Measurements from ENCODE around the gene PNMA6E. TPM values are rescaled to one million over a fixed set of nuclear protein-coding genes. Genes with fewer than 3 reads are reported as not detected.
"Not testable (repeated sequence)": the region's sequence is repeated elsewhere in the genome, so short reads cannot be mapped to it uniquely, and the experiment has no call there.

Gene PNMA6E
- total and polyA plus RNA-seq, 2 experiments from 2014 or later = 0.06 TPM; not detected in 1

- H3K4me3 ChIP-seq = no peak overlapping the region
- H3K27ac ChIP-seq = no peak overlapping the region
- DNase-seq (ENCODE audit: low read depth in 1 of 2, low spot score in 1 of 2) = no peak
- no peaks in the 10 kb centered on the region for H3K9me3 ChIP-seq (ENCODE audit: low read depth)
- H3K4me1 ChIP-seq (ENCODE audit: low read depth) = no peaks in the 10 kb centered on the region
- no peak for TF ChIP-seq CTCF (IDR thresholded peaks at IDR 0.05; ENCODE audit: low read depth, low read length)
- H3K36me3 ChIP-seq = no peaks in the 10 kb centered on the region
- H3K27me3 ChIP-seq = no peaks in the 10 kb centered on the region
Observed at GRCh38 chrX:153397256-153397960, 3.7 kb downstream of the PNMA6E start.

- Histone ChIP-seq H3K9me3 (ENCODE audit: low read depth) (no peaks in the 10 kb centered on the region), H3K4me3 (no peak overlapping the region), H3K27me3 (no peaks in the 10 kb centered on the region), H3K27ac (no peak overlapping the region), H3K4me1 (ENCODE audit: low read depth) (no peaks in the 10 kb centered on the region), H3K36me3 (no peaks in the 10 kb centered on the region)
- no peak for TF ChIP-seq CTCF (IDR thresholded peaks at IDR 0.05; ENCODE audit: low read depth, low read length)
- DNase-seq (ENCODE audit: low read depth in 1 of 2, low spot score in 1 of 2) = no peak
Observed at GRCh38 chrX:153396320-153397195, 4.6 kb downstream of the PNMA6E start.

DNA sequence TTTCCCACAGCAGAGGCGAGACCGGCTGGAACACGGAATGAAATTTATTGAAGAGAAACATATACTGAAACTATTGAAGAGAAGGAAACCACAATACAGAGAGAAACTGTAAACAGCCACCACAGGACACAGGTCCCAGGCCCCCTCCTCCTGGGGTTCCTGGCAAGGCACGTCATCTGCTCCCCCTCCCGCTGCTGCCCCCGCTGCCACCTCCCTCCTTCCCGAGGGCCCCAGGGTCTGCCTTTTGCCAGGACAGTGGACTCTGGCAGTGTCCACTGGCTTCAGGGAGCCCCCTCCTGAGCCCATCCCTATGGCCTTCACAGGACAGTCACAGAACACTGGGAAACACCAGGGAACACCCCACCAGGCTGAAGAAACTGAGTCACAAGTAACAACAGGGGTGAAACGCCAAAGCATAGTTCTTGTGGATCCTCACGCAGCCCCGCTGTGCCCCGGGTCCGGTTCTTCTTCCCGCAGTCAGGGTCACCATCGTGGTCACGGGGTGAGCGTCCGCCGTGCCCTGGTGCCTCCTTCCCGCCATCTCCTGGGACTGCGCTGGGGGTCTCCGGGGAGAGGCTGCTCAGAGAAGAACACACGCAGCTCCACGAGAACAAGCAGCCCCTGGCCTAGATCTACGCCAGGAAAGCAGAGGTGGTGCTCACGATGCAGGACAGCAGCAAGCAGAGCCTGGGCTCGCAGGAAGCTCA, 5.4 kb downstream of the PNMA6E start:
- DNase-seq (ENCODE audit: low read depth in 1 of 2, low spot score in 1 of 2) = no peak
- Histone ChIP-seq H3K27me3 (no peaks in the 10 kb centered on the region), H3K4me3 (no peak overlapping the region), H3K36me3 (no peaks in the 10 kb centered on the region), H3K4me1 (ENCODE audit: low read depth) (no peaks in the 10 kb centered on the region), H3K27ac (no peak overlapping the region), H3K9me3 (ENCODE audit: low read depth) (no peaks in the 10 kb centered on the region)
- no peak for TF ChIP-seq CTCF (IDR thresholded peaks at IDR 0.05; ENCODE audit: low read depth, low read length)

GRCh38 chrX:153394612-153395011, 6.5 kb downstream of the PNMA6E start:
- Histone ChIP-seq H3K27ac (no peak overlapping the region), H3K27me3 (no peaks in the 10 kb centered on the region), H3K4me3 (no peak overlapping the region), H3K36me3 (no peaks in the 10 kb centered on the region), H3K4me1 (ENCODE audit: low read depth) (no peaks in the 10 kb centered on the region), H3K9me3 (ENCODE audit: low read depth) (no peaks in the 10 kb centered on the region)
- TF ChIP-seq CTCF (IDR thresholded peaks at IDR 0.05; ENCODE audit: low read depth, low read length) = no peak
- DNase-seq (ENCODE audit: low read depth in 1 of 2, low spot score in 1 of 2) = no peak

DNA sequence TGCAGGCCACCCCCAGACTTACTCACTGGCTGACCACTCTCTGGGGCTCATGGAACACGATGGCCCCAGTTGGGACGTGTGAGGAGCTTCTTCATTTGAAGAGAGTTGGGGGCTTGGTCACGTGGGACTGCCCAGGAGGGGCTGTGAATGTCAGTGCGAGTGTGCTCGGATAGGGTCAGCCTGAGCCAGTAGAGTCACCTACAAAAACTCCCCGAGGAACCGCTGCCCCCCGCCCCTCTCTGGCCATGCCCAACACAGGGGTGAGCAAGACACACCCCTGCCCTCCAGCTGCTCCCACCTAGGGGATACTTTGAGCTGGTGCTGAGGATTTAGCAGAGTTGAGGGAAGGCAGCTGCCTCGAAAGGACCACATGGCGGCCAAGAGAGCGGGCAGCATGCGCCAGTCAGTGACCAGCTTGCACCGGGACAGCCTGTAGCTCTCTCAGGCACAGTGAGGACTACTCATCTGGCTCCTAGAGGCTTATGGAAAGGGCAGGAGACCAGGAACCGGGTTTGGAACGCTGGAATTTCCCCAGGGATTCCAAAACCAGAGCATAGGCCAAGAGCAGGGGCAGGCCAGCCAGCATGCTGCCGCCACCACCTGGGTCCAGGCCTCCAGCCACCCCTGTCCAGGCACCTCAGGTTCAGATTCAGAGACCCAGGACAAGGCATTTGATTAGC, 8.4 kb downstream of the PNMA6E start:
- Histone ChIP-seq H3K27me3 (no peaks in the 10 kb centered on the region), H3K9me3 (ENCODE audit: low read depth) (no peaks in the 10 kb centered on the region), H3K36me3 (no peaks in the 10 kb centered on the region), H3K4me3 (no peak overlapping the region), H3K4me1 (ENCODE audit: low read depth) (no peaks in the 10 kb centered on the region), H3K27ac (no peak overlapping the region)
- no peak for DNase-seq (ENCODE audit: low read depth in 1 of 2, low spot score in 1 of 2)
- no peak for TF ChIP-seq CTCF (IDR thresholded peaks at IDR 0.05; ENCODE audit: low read depth, low read length)

GRCh38 chrX:153389460-153389768, 11.7 kb downstream of the PNMA6E start:
- not testable (repeated sequence) for H3K4me3 ChIP-seq; H3K27ac ChIP-seq; H3K36me3 ChIP-seq; H3K4me1 ChIP-seq (ENCODE audit: low read depth); H3K27me3 ChIP-seq; H3K9me3 ChIP-seq (ENCODE audit: low read depth); DNase-seq (ENCODE audit: low read depth in 1 of 2, low spot score in 1 of 2)

Data from cardiac muscle cell (in vitro differentiated cells and primary cell).